Activated naive CD4-positive, alpha-beta T cell (primary cell): Measurements from ENCODE around the gene LTBP2.

ENCODE experiments used
- DNase-seq, 4 experiments: peaks; one replicate each; lab custom pipeline; 2025; lab: John Stamatoyannopoulos, UW

LTBP2 gene

DNA sequence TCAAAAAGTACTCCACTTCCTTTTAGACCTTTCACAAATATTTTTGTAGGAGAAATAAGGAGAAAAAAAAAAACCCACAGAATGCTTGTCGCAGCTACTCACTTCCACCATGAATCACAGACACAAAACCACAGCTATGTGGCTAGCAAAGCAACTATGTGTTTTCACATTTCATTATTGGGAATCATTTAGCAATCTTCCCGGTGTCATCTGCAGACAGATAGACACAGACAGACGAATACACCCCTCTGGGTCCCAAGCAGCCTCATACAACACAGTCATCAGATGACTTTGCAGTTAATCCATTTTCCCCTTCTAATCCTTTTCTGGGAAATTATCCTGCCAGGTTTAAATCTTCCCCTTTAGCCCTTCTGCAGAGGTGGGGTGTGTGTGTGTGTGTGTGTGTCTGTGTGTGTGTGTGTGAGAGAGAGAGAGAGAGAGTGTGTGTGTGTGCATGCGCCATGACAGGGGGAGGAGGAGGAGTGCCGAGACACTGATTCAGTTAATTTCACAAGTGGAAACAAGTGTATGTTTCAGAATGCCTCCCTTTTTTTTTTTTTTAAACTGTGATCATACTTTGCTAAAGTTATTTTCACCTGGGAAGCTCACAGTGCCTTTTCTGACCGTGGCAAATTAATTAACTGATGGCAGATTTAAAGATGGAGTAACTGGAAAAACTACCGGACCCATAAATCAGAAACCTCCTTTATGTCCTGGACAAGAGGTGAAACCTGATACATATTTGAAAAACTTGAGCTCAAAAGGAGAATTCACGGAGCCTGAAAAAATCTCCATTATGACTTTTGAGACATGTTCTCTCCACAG lies 39.9 kb downstream of the LTBP2 start:
- DNase-seq, result no peak

DNA sequence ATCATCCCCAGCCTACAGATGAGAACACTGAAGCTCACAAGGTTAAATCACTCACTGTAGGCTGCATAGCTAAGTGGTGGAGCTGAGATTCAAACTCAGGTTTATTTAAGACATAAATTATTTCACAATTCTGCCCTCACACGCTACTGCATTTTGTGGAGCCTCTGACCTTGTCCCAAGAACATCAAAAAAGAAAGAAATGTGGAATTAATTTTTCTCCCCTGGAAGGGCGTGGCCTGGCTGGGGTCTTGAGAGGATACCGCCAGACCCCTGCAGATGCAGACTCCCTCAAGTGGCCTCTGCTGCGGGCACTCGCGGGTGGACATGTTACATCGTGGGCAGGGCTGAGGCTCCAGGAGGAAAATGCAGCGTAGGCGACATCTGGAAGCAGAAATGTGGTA lies 40.6 kb downstream of the LTBP2 start:
- DNase-seq, result no peak

DNA sequence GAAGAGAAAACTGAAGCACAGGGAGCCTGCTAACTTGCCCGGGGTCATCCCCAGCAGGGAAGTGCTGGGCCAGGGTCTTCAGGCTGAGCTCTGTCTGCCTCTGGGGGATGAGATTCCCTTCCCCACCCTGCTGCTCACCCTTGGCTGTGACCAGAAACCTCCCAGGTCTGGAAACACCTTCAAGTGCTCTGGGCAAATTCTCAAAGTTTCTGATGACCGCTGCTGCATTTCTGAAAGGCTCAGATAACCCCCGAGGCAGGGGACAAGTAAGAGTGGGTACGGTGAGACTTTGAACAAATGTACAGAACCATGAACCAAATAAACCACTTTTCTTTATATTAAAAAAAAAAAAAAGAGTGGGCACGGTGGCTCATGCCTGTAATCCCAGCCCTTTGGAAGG lies 41.3 kb downstream of the LTBP2 start:
- no peak for DNase-seq

DNA sequence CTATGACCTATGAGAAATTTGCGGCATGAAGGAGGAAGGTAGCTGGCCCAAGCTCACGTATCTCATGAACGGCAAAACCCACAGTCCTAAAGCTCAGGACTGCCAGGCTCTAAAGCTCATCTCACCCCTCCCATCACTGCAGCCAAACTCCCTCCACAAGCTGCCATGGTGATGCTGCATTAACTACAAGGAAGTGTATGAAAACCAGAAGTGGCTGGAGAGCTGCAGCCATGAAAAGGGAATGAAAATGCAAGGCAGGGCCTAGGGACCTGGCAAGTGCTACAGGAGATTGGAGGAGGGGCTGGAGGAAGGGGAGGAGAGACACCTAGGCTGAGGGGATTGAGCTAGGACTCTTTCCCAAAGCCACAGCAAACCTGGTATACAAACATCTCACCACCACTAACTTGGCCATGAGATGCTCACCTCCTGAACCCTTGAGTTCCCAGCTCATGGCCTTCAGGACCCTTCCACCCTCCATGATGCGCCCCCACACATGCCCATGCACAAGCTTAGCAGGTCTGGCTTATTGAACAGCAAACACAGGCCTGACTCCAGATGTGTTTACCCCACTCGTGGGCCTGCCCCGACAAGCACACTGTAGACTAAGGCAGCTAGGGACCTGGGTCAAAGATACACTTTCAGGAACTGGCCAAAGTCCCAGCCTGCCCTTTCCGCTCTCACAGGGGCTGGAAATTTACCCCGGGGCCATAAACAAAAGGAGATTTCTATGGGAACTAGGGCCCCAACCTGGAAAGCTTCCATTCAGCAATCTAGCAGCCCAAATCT lies 42.0 kb downstream of the LTBP2 start:
- DNase-seq, result no peak

DNA sequence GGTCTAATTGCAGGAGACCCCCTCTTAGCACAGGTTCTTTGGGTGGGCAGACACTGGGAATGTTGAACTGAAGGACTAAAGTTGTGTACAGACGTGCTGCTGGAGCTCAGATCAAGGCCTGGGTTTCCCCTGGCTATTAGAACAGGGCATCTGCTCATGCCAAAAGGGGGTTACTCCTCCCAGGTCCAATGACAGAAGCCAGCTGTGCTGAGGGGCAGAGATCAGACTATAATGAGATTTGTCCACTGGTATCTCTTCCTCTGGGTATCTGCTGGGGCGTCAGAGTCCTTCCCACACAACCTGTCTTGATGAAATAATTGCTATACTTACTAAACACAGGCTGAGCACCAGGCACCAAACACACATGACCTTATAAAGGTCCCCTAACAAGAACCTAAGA lies 42.6 kb downstream of the LTBP2 start:
- no peak for DNase-seq

DNA sequence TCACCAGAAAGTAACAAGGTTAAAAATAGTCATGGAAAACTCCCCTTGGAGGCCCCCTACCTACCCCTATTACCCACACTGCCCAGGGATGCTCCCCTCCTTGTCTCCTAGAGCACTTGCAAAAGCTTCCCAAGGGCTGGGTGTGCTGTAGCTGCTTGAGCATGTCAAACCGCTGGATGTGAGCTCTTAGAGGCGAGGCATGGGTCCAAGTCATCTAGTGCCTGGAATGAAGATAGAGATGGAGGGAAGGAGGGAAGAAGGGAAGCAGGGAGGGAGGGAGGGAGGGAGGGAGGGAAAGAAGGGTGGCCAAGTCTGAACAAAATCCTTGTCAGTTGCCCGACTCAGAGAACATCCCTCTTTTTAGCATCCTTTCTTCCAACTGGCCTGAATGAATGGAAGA lies 43.1 kb downstream of the LTBP2 start:
- no peak for DNase-seq

DNA sequence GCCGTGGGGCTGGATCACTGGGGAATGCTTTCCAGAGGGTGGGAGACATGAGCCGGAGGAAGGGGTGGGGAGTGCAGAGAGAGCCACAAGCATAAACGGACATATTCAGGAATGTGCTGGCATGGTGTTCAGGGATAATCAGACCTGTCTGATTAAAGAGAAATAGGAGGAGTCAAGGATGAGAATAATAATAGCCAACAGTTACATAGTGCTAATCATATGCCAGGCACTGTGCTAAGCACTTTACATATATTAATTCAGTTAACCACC lies 43.7 kb downstream of the LTBP2 start:
- DNase-seq, result no peak

DNA sequence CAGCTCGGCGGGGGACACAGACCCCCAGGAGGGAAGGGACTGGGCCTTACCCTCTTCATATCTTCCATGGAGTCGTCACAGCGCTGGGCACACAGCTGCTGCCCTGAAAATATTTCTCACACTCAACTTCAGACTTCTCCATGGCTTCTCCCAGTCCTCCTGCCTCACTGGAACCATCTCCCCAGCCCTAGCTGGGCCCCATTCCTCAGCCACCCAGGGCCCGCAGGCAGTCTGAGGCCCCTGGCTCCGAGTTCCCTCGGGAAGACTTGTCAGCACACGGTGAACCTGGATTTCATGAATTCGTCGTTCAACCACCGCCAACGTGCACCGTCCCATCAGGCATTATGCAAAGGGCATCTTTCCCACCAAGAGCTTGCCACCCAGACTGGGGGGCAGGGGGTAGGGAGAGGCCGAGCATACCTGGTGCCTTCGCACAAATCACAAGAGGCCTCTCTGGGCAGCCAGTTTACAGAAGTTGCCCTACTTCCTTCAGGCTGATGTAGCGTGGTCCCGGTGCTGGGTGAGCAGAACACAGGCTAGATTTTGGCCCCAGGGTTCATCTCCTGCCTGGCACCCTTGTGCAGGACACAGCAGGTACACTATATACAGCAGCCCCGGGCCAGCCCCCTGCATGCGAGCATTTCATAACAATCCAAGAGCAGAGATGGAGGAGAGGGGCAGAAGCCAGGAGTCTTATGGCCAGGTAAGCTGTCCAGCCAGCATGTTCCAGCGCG lies 44.2 kb downstream of the LTBP2 start:
- no peak for DNase-seq

DNA sequence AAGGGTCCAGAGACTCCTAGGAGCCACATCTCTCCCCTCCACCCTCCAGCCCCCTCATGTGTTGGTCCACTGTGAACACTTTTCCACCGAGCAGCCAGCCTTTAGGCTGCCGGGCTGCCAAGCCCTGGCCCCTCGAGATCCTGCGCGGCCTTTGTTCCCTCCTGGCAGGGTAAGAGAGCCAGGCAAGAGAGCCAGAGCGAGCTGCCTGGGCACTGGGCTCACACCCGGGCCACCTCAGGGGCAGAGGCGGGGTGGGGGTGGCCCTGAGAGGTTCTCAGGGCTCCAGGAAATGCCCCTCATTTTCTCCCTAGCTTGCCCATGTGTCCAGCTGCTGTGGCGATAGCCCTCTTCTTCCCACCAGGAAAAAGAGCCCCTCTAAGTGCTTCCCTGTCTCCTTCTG lies 44.8 kb downstream of the LTBP2 start:
- DNase-seq, result no peak

DNA sequence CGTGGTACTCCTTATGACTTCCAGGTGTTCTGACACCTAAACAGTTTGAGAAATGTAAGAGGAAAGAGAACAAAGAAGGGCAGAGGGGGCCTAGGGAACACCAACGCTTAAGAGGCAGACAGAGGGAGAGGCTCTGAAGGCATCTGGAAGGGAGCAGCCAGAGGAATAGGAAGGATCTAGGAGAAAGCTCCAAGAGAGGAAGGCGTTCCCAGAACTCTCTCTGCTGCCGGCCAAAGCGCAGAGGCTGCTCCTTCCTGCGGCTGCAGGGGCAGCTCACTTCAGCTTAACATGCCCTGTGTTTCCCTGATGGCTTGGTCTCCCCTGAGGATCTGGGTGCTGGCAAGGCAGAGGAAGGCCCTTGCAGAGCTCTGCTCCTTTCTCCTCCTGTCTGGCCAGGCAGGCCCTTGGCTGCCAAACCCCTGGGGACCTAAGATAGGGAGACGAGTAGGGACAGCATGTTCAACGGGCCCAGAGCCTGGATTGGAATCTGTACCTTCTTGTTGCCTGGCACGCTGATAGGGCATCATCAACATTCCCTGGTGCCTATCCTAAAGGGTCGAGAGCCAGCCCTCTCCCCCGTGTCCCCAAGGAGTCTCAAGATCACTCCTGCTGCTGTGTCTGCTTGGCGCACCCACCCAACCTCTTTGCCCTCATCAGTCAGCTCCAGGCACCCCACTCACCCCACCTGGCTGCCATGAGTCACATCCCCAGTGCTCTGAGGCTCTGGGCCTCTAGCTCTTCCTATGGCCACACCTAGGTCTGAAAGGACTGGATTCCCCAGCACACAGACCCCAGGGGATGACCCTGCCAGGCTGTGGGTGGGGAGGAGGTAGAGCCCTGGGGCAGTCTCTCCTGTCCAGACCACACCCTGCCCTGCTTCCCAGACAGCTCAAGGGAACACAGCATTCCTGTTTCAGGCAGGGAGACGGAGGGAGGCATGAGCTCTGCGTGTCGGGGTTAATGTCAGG lies 45.6 kb downstream of the LTBP2 start:
- no peak for DNase-seq

DNA sequence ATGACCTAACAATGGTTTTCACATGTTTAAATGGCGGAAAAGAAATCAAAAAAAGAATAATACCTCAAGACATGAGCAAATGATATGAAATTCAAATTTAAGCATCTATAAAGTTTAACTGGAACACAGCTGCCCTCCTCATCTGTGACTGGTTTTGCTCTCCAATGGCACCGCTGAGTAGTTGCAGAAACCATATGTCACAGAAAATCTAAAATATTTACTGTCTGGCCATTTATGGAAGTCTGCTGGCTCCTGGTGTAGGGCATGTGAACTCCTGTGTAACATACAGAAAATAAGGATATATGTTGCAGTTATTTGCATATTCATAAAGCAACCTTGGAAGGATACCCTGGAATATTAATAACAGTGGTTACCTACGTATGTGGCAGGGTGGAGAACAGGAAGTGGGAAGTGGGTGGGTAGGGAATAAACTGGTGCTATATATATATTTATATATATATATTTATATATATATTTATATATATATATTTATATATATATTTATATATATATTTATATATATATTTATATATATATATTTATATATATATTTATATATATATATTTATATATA lies 48.4 kb downstream of the LTBP2 start:
- DNase-seq, result no peak

DNA sequence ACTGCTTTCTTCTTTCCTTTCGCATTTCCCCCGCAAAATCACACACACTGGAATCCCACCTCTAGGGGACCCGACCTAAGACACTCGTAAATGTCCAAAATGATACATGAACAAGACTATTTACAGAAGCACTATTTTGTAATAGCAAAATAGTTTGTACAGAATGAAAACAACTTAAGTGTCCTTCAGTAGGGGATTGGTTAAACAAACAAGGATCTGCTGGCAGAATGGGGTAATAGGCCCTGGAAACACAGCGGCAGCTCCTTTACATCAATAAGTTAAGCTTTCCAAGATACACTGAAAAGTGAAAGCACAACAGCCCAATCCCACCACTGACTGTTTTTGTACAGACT lies 48.8 kb downstream of the LTBP2 start:
- DNase-seq, result no peak

DNA sequence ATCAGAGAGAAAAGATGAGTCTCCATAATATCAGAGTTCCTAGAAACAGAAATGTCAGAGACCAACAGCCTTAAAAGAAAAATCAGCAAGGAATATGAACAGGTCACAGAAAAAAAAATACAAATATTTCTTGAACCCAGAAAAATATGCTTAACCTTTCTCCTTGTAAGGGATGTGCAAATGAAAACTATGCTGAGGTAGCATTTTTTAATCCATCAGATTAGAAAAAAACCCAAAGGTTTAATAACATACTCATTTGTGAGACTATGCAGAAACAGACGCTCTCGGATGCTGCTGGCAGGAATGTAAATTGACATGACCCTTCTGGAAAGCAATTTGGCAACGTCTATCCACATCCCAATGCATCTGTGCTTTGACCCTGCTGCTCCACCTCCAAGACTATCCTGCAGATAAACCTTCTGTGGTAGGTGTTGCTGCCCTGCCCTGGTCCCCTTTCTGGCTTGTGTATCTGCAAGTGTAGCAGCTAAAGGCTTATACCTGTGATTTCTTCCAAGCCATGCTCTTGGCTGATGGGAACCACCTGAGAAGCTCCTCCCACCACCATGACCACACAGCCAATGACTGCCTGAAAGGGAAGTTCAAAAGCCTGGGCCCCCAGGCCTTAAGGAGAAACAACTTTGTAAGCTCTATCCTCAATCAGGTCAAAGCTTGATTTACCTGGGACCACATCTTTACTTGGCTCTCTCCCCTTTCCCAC lies 49.4 kb downstream of the LTBP2 start:
- no peak for DNase-seq

DNA sequence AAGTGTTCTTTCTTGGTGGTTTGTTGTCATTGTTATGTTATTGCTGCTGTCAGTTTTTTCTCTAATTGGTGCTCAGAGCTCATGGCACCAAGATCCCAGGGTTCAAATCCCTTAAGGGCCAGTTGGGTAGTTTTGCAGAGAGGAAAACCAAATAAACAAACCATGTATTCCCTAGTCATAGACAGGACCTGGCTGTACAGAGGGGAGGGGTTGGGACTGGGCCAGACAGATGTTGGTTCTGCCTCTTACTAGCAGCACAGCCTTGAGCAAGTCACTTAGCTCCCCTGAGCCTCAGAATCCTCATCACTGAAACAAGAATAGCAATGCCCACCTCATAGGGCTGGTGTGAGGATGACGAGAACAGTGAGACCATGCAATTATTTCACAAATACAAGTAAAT lies 53.4 kb downstream of the LTBP2 start:
- no peak for DNase-seq

DNA sequence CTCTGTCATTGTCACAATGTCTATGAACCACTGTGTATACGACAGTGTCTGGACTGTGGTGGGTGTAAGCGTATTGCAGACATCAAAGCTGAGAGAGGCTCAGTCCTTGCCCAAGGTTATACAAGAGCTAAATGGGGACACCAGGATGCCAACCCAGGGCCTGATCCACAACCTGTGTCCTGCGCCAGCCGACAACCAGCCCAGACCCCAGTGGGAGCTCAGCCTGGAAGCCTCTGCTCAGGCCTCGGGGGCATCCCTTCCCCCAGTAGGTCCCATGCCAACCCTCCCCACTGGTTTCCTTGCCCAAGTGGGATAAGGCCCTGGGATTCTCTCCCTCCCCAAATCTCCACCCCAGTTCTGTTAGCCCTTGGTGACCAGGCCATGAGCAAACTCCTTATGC lies 54.3 kb downstream of the LTBP2 start:
- DNase-seq, result no peak

DNA sequence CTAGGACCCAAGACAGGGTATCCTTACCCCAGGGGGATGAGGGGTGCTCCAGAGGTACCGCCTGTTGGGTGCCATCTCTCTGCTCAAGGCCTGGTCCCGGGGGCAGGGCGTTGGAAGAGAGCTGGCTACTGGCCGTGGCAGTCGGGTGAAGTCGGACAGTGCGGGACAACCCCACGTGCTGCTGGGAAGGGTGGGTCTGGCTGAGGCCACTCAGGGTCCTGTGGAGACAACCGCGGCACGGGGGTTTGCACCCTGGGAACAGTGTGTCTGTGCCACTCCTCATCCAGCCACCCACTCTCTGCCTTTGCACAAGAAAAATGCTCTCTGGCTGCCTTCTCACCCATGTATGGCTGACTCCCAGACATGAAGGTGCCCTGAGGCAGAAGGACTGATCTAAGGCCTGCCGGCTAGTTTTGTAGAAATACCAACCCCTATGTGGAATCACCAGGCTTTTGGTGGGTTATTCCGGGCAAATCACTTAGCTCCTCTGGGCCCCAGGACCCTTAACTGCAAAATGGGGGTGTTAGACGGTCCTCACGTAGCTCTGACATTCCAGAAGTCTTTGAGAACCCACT lies 56.5 kb downstream of the LTBP2 start:
- no peak for DNase-seq

DNA sequence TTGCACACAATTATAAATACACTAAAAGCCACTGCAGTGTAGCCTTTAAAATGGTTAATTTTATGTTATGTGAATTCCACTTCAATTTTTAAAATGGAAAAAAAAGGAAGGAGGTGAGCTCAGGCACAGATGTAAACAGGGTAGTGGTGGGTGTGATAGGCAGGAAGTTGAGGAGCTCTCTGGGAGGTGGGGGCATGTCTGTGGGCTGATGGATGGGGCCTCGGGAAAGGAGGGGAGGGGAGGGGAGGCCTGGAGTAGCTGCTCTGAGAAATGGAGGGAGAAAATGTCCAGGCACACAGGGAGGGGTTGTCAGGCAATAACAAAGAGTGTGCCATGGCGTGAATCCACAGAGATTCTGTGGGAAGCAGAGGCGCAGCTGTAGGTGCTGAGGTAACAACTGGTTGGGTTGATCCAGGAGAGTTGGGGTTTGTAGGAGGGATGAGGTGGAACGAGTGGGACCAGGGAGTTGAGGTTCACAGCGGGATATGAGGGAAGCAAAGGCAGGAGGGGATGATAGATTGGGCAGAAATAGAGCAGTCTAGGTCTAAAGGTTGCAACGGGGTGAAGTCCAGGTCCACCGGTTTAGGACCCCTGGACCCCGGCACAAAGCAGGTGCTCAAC lies 57.2 kb downstream of the LTBP2 start:
- DNase-seq, result no peak

DNA sequence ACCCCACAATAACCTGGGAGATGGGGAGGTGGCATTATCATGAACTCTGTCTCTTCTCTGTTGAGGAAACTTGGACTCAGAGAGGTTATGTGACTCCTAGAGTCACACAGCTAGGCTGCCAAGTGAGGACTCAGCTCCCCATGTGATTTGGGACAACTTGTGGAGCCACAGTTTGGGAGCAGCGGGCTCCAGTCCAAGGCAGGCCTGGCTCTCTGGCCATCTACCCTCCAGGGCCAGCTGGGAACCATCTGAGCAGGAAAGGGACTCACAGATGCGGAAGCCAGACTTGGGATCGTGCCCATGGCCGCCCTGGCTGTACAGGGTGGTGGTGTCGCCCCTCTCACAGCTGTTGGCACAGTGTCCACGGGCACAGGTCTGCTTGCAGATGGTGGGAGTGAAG lies 59.4 kb downstream of the LTBP2 start:
- no peak for DNase-seq

DNA sequence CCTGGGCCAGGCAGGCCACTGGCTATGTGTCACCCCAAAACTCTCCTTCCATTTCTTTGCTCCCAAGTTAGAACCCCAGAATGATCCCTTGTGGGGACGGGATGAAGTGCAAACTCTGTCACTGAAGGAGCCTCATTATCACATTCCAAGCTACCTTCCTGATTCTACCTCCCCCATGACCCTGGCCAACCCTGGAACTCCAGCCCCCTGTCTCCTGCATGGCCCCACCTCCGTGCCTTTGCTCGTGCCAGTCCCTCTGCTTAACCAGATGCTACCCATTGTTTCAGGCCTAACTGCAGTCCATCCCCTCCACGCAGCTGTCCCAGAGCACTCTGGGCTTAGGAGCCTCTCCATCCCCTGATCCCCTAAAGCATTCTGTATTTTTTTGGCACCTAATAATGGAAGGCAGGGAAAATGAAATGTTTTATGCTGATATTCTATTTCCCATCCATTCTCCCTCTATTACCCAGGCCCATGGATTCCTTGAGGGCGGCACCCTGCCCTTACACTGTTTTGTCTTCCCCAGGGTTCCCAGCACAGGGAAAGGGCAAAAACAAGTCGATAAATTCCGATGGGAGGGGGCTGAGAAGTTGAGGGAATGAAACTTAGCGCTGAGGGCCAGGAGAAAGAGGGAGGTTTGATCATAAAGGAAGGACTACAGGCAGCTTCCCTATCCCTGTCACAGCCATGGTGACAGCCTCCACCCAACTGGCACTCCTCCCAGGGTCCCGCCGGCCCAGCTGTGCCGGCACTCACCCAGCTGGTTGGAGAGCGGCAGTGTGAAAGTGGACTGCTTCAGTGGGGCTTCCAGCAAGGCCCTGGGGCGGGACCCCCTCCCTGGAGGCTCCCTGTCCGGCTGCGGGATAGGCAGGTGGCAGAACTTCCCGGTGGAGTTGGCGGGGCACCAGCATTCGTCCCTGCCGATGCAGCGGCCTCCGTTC lies 60.3 kb downstream of the LTBP2 start:
- no peak for DNase-seq
